ENCODE results near the gene PSG7.
A peak's percentile ranks its signal among the peaks of the same experiment; 100 is the strongest.
"Not testable (repeated sequence)": the region's sequence is repeated elsewhere in the genome, so short reads cannot be mapped to it uniquely, and the experiment has no call there.

Gene PSG7

GRCh38 chr19:42937107-42937506 is at the start of gene PSG7:
Gene PSG7, minus strand, starts transcription at chr19:42937207. Its CDS starts 131 bp downstream, at chr19:42937076.
- DNase-seq (ENCODE audit: low spot score), result not testable (repeated sequence)

GRCh38 chr19:42985588-42985987 is 48.6 kb upstream of the PSG7 start:
- no peak for DNase-seq (ENCODE audit: low spot score)

- DNase-seq (ENCODE audit: low spot score), result not testable (repeated sequence)
Observed at GRCh38 chr19:42982111-42982510, 45.1 kb upstream of the PSG7 start.

DNA sequence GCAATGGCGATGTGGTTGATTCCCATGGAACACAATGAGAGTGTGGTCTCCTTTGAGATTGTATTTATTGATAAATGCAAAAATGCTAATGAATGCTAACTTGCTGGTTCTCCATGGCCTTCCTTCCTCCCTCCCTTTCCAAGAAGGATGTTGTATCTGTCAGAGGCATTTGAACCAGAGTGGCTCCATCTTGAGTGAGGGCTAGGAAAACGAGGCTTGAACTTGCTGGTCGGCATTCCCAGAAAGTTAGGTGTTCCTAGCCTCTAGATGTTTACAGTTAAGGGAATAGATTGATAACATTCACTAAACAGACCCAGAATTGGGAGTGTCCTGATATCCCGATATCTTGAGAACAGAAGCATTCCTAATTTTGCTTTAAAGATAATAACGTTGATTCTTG is 34.4 kb upstream of the PSG7 start:
- DNase-seq (ENCODE audit: low spot score), result not testable (repeated sequence)

- DNase-seq (ENCODE audit: low spot score), result no peak
Observed at GRCh38 chr19:42965176-42965575, 28.2 kb upstream of the PSG7 start.

GRCh38 chr19:42961119-42961518 is 24.1 kb upstream of the PSG7 start:
- DNase-seq (ENCODE audit: low spot score), result no peak

- not testable (repeated sequence) for DNase-seq (ENCODE audit: low spot score)
Observed at GRCh38 chr19:42952126-42952525, 15.1 kb upstream of the PSG7 start.

GRCh38 chr19:42951476-42951875 is 14.5 kb upstream of the PSG7 start:
- not testable (repeated sequence) for DNase-seq (ENCODE audit: low spot score)

- peak; percentile 15 for DNase-seq (ENCODE audit: low spot score)
Observed at GRCh38 chr19:42942187-42942789, 5.3 kb upstream of the PSG7 start.

DNA sequence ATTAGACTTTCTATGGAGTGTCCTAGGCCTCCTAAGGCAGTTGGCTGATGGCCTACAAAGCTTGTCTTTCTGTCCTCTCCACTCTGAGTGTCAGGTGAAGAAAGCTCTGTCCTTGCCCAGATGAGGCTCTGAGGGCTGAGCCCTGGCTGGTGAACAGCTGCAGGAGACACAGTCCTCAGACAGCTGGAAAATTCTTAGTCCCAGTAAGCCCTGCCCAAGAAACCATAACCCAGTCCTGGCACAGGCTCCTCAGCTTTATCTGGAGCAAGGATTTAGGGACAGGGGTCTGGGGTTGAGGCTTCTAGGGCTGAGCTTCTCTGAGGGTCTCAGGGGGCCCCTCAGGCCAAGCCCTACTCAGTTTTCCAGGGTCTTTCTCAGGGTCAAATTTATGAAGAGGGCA is 2.3 kb downstream of the PSG7 start:
- not testable (repeated sequence) for DNase-seq (ENCODE audit: low spot score)

DNA sequence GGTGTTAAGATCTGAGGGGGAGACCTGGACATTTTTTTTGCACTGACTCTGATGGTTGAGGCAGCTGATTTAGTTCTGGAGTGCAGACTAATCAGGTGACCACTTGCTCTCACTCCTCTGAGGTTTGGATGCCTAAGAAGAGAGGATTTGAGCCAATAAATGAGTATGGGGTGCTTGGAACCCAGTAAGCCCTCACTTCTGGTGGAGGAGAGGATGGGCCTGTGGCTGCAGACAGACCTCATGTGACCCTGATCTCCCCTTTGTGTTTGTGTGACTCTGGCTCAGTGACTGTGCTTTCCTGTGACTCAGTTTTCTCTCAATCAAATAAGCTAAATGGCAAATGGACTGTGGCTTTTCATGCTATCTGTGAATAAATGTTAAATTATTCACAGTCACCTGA is 2.8 kb downstream of the PSG7 start:
- DNase-seq (ENCODE audit: low spot score), result not testable (repeated sequence)

DNA sequence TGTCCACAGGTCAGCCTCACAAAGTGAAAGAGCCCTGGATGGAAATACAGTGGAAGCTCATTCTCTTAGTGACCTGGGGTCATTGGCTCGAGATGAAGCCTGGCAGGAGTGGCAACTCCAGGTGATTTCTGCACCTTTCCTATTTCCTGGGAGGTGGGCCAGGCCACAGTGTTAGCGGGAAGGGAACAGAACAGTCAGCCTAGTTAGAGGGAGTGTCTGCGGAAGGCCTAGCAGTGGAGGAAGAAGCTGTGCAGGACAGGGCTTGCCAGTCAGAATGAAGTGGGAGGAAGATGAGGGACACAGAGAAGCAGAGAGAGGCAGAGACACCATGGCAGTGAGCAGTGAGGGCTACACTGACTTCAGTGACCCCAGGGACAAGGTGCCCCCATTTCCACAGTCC is 3.6 kb downstream of the PSG7 start:
- DNase-seq (ENCODE audit: low spot score), result not testable (repeated sequence)

- DNase-seq (ENCODE audit: low spot score), result not testable (repeated sequence)
Observed at GRCh38 chr19:42932485-42933101, 4.4 kb downstream of the PSG7 start.

- peak; percentile 38 for DNase-seq (ENCODE audit: low spot score)
Observed at GRCh38 chr19:42930214-42930613, 6.8 kb downstream of the PSG7 start.

GRCh38 chr19:42928896-42929295 is 8.1 kb downstream of the PSG7 start:
- DNase-seq (ENCODE audit: low spot score), result no peak

DNA sequence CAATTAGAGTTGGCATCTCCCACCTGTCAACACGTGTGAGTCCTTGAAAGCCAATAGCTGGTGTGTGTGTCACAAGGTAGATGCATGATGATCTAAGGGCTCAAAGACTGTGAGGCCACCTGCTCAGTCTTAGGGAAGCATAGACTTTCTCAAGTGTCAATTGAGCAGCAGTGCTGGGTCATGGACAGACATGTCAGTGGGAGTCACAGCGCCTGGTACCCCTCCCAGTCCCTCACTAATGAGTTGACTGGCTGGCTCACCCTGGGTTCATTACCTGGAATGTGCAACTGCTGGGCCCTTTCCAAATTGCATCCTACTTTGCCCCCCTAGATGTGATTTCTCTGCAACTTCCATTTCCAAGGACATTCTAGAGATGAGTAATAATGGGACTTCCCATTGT is 10.2 kb downstream of the PSG7 start:
- DNase-seq (ENCODE audit: low spot score), result no peak

DNA sequence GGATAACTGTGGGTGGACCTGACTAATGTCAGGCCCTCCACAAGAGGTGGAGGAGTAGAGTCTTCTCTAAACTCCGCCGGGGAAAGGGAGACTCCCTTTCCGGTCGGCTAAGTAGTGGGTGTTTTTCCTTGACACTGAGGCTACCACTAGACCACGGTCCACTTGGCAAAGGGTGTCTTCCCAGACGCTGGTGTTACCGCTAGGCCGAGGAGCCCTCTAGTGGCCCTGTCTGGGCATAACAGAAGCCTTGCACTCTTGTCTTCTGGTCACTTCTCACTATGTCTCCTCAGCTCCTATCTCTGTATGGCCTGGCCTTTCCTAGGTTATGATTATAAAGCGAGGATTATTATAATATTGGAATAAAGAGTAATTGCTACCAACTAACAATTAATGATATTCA is 13.9 kb downstream of the PSG7 start:
- peak; percentile 39 for DNase-seq (ENCODE audit: low spot score)

GRCh38 chr19:42920971-42921370 is 16.0 kb downstream of the PSG7 start:
- DNase-seq (ENCODE audit: low spot score), result not testable (repeated sequence)

- DNase-seq (ENCODE audit: low spot score), result no peak
Observed at GRCh38 chr19:42919757-42920079, 17.3 kb downstream of the PSG7 start.

DNA sequence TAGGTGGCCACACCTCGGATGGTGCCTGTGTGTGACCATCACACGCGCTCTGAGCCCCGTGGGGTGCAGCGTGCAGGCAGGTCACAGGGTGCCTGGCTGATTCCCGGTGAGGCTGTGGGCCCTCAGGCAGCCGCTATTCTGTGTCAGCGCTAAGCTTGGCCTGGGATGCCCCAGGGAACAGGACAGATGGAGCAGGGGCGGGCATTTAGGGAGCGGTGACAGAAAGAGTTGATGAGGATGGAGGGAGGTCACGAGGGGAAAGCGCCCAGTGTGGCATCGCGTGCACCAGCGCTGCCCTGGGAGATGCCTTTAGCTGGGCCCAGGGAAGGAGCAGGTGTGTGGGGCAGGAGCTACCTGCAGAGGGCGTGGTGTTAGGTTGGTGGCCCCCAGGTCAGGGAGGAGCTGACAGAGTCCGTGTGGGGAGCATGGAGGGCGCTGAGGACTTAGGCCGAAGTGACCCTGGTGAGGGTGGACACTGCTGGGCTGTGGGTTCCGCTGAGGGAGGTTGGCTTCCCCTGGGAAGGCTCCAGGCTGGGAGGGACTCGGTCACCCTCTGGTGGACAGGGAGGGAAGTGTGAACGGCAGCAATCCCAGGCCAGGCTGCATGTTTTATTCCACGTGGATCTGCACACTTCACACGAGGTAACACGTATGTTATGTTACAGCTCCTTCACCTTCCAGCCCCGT is 17.8 kb downstream of the PSG7 start:
- not testable (repeated sequence) for DNase-seq (ENCODE audit: low spot score)

DNA sequence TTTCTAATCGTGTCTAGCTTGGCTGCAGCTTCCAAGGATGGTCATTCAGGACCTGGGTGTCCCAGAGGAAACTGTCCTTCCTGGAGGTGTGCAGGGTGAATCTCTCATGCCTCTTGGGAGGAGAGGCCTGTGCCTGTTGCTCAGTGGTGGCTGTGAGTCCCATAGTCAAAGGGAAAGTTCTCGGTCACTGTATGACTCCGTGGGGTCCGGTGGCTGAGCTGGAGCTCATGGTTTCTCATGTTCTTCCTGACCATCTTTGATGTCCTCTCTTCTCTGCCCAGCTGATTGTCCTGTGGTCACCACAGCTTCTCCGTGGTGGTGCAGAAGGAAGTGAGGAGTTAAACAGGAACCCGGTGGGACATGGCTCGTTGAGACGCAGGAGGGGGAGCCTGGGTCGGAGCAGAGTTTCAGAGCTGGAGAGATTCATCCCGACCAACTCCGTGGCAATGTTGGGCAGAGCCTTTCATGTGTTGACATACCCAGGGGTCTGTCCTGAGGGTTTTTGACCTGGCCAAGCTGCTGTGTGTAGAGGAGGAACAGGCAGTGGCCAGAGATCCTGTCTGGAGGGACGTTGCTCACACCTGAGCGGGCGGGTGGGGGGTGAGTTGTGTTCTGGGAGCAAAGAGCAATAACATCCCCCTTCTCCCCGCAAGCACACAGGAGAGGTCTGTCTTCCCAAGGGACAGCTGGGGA is 18.5 kb downstream of the PSG7 start:
- not testable (repeated sequence) for DNase-seq (ENCODE audit: low spot score)

DNA sequence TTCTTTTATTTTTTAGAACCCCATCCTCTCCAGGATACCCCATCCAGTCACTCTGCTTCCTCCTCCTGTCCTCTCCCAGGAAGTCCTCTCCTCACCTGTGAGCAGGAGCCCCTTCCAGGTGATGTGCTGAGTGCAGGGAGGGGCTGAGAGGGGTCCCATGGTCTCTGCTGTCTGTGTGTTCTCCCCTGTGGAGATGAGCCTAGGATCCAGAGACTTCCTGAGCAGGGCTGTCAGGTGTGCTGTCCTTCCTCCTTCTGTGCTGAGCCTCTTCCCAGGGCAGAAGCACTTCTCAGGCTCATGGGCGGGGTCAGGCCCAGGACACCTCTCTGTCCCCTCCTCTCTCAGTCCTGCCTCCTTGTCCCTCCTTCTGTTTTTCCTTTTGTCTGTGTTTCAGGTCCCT is 19.4 kb downstream of the PSG7 start, which contains the start of gene PSG6:
PSG6 (minus strand) TSS at position 261 of the 400 bp plus-strand sequence; CDS start at position 159, 102 bp downstream.
- not testable (repeated sequence) for DNase-seq (ENCODE audit: low spot score)

DNA sequence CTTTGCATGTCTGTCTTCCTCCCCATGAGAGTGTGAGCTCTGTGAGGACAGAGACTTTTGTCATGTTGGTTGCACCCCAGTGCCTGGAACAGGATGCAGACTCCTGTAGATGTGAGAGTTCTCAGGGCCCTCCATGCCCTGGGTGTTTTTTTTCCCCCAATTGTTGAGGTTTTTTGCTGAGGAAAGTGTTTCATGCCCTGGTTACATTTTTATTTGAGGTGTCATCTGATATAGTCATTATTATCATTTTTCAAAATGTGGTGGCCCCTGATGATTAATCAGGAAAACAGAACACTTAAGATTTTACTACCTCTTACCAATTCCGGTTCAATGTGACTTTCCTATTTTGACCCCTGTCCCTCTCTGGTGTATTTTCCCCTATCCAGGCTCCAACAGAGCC is 20.1 kb downstream of the PSG7 start:
- not testable (repeated sequence) for DNase-seq (ENCODE audit: low spot score)
